Mucosa of descending colon (tissue), 3 donors: ENCODE results near the gene LMNTD2. TPM values are rescaled to one million over a fixed set of nuclear protein-coding genes. Genes with fewer than 3 reads are reported as not detected.

Source experiments
- ATAC-seq: fragments of 200-7000 bp; cut with Tn5 transposase; one replicate; pipeline ENCODE4 v1.9.1; 2020; ENCODE audit warnings: mild to moderate bottlenecking, moderate library complexity
- DNase-seq, 3 donors: peaks; one replicate each; pipeline ENCODE4 v3.0.0-alpha.2; 2020
- H3K36me3 ChIP-seq: fragments of 200-600 bp; one replicate; pipeline ENCODE4 v1.8.0; 2021; ENCODE audit warnings: low read depth, mild to moderate bottlenecking
- H3K4me1 ChIP-seq: fragments of 200-600 bp; one replicate; pipeline ENCODE4 v1.8.0; 2021; ENCODE audit warnings: low read depth, mild to moderate bottlenecking
- H3K4me3 ChIP-seq: fragments of 200-600 bp; one replicate; pipeline ENCODE4 v1.8.0; 2021; ENCODE audit warnings: mild to moderate bottlenecking
- H3K9me3 ChIP-seq: fragments of 200-600 bp; one replicate; pipeline ENCODE4 v1.8.0; 2021; ENCODE audit warnings: mild to moderate bottlenecking
- CTCF ChIP-seq: fragments of 200-600 bp; IDR thresholded peaks from one replicate; pipeline ENCODE4 v1.8.0; 2022; ENCODE audit warnings: antibody characterized with exemption, mild to moderate bottlenecking
- intact Hi-C, 2 donors: fragments of 100-400 bp; cut with DNase I in 1 of 2; cut with micrococcal nuclease in 1 of 2; formaldehyde crosslinking; loops; one replicate each; pipeline versions ENCODE4 v1.11.0 to v1.11.1; 2022; cut with DNase I, micrococcal nuclease
- total RNA-seq, 3 donors: library from RNA; stranded (reverse); fragmentation: NEBNext Ultra II Directional in 2 of 3; extraction: Animal tissue kit (Norgen Biotek cat#: 25700) in 2 of 3; gene quantifications; one replicate each; pipeline versions ENCODE4 v1.2.1 to v1.2.4, GENCODE V29; 2021 to 2023
- donor health status: DM: no; HTN: no; CAD: no; lungs with moderate emphysema.
- donor health status: DM: no; HTN: no; CAD: no.
- donor health status: DM: no; HTN: yes; CAD: no.

The LMNTD2 gene
- total RNA-seq, 3 donors from 2014 or later = 5.4 to 19.1 (median 10.7) TPM

GRCh38 chr11:539971-540481 lies 20.5 kb downstream of the LMNTD2 start:
- no peak for TF ChIP-seq CTCF
- Histone ChIP-seq H3K9me3 (no peaks in the 10 kb centered on the region), H3K4me1 (peaks cover 14% of the 10 kb centered on the region), H3K4me3 (no peak overlapping the region), H3K36me3 (no peaks in the 10 kb centered on the region)
- intact Hi-C loops = no loop called here
- DNase-seq = peak in 1 of 3 donors; percentile 48
- ATAC-seq = no peak

GRCh38 chr11:538431-539051 lies 22.0 kb downstream of the LMNTD2 start:
- DNase-seq = peak in 1 of 3 donors; percentile 46

GRCh38 chr11:537622-538430 lies 22.7 kb downstream of the LMNTD2 start:
- no peak for ATAC-seq
- intact Hi-C loops = no loop called here
- DNase-seq = peak in 2 of 3 donors; percentile 50 to 55
- Histone ChIP-seq H3K4me3 (no peak overlapping the region), H3K9me3 (no peaks in the 10 kb centered on the region), H3K36me3 (no peaks in the 10 kb centered on the region), H3K4me1 (peaks cover 21% of the 10 kb centered on the region)
- TF ChIP-seq CTCF = no peak

More at GRCh38 chr11:538431-539051, 22.0 kb downstream of the LMNTD2 start:
- TF ChIP-seq CTCF = no peak
- ATAC-seq = no peak
- no peak overlapping the region for H3K4me3 ChIP-seq
- no peaks in the 10 kb centered on the region for H3K36me3 ChIP-seq
- H3K4me1 ChIP-seq = peaks cover 20% of the 10 kb centered on the region
- no peaks in the 10 kb centered on the region for H3K9me3 ChIP-seq
- intact Hi-C loops = no loop called here

DNA sequence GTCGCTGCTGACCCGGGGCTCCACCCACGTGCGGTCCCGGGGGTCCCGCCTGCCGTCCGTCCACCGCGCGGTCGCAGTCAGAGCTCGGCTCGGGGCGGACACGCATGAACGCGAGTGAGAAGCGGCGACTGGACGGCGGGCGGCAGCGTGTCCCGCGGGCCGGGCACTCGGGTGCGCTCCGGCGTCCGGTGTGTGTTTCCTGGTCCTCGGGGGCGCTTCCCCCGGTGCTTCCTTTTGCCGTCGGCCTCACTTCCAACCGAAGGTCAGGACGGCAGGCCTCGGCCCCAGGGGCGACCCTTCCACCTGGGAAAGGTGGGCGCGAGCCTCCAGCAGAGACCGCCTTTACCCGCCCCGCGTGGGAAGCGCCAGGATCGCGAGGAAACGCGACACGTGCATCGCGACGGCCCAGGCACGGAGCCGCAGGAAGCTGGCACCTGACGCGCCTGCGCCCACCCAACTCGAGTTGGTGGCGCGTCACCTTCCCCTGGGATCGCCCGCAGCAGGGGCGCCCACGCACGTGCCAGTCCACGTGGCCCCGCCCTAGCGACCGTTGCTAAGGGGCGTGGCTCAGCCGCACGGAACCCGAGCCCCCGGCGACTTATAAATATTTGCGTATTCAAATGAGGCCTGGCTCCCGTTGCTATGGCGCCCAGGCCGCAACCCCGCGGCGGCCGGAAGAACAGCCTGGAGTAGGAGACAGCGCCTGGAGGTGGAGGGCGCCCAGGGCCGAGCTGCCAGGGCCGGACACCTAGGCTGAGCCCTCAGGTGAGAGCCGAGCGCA lies 23.5 kb downstream of the LMNTD2 start, which contains the start of gene LRRC56:
LRRC56 (plus strand) TSS at position 687 of the 781 bp plus-strand sequence. CDS start 3,158 bp downstream, outside the sequence.
- peak within 1 kb of the TSS; percentile 9 for H3K4me3 ChIP-seq
- DNase-seq = peak; percentile 94 to 96 (median 95)
- peak; percentile 73 for ATAC-seq
- H3K9me3 ChIP-seq = no peaks in the 10 kb centered on the region
- H3K36me3 ChIP-seq = no peaks in the 10 kb centered on the region
- peaks cover 21% of the 10 kb centered on the region for H3K4me1 ChIP-seq
- TF ChIP-seq CTCF = no peak
- intact Hi-C loops = no loop called here
